GM10248 (cell line): ENCODE measurements around the gene GRK5.

ENCODE experiments used
- CTCF ChIA-PET: fragments of 300-600 bp; sonication (Branson Sonifier 250); formaldehyde crosslinking; extraction: SDS; loops from one replicate; lab custom pipeline; 2021; ENCODE audit warnings: antibody characterized with exemption; lab: Yijun Ruan, JAX
- POLR2A ChIA-PET: fragments of 350-650 bp; sonication (Branson Sonifier 250); formaldehyde crosslinking; extraction: SDS; loops from one replicate; lab custom pipeline; 2020; ENCODE audit warnings: antibody characterized with exemption; lab: Yijun Ruan, JAX
- DNase-seq: peaks from one replicate; pipeline ENCODE4 v3.0.0; 2012; ENCODE audit errors: extremely low spot score
- TF ChIP-seq, protein P1 (sequence below): IDR thresholded peaks from 2 replicates; pipeline ENCODE4 v1.5.1; 2012; ENCODE audit warnings: mild to moderate bottlenecking, low read depth; ENCODE audit errors: extremely low read depth, missing control alignments, control extremely low read depth

GRK5 gene

DNA sequence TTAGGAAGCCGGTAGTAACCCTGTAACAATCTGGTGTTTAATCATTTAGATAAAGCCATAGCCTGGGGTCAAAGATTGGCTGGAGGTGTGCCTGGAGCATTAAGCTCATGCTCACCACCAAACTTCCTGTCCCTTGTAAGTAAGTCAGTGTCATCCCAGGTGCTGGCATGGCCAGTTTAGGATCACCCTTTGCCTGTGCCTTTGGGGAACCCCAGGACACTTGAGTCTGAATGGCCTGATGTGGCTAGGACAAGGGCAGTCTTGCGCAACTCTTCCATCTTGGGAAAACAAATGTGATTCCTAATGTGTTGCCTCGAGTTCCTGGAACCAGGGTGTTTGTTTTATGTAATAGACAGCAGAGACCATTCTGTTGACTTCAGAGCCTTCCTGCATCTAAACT, 154.8 kb downstream of the GRK5 start:
- TF ChIP-seq, protein P1, sequence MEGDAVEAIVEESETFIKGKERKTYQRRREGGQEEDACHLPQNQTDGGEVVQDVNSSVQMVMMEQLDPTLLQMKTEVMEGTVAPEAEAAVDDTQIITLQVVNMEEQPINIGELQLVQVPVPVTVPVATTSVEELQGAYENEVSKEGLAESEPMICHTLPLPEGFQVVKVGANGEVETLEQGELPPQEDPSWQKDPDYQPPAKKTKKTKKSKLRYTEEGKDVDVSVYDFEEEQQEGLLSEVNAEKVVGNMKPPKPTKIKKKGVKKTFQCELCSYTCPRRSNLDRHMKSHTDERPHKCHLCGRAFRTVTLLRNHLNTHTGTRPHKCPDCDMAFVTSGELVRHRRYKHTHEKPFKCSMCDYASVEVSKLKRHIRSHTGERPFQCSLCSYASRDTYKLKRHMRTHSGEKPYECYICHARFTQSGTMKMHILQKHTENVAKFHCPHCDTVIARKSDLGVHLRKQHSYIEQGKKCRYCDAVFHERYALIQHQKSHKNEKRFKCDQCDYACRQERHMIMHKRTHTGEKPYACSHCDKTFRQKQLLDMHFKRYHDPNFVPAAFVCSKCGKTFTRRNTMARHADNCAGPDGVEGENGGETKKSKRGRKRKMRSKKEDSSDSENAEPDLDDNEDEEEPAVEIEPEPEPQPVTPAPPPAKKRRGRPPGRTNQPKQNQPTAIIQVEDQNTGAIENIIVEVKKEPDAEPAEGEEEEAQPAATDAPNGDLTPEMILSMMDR: no peak
- DNase-seq: no peak
- CTCF ChIA-PET: interaction anchor here (0.8 to 1.0 kb wide), 2 partner anchors 10 to 261 kb away, joined by 3 to 4 read pairs; no protein-coding TSS in a partner anchor
- POLR2A ChIA-PET: no interaction called here

DNA sequence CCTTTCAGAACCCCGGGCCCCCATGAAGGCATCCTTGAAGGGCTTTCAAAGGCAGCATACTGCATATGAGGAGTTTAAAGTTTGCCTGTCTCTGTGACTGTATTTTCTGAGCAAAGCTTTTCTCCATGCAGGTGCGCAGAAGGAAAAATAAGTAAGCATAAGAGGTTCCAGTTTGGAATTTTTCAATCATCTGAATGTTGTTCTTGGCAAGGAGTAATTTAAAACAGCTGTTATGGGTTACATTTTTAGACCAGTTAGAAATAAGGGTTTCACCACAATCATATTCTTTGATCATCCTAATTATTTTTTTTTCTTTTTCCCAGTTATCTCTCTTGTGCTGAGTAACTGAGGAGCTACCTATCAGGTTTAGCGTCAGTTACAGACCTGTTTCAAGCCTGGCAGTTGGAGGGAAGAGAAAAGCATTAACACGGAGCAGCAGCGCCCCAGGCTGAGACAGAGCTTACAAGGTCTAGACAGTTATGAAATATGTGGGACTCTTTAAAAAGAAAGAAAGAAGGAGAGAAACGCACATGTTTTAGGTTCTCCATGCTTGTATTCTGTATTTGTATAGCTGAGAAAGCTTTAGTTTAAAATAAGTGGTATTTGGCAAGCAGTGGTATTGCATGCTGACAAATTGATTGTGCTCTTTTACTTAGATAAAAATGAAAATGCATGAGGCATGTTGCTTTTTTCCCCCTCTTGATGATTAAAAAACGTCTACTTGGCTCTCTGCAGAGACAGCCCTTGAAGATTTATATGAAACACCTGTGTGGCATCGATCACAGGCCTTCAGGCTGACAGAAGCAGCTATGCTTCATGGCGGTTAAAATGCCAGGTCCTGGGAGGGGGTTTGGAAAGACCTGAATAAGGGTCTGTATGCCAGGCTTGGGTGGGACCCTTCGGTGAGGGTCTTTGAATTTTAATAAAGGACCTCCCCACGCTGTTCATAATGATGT, 157.6 kb downstream of the GRK5 start:
- ChIA-PET CTCF (interaction anchor here (1.1 to 3.1 kb wide), 8 partner anchors 7 to 165 kb away, joined by 3 to 8 read pairs (median 6); partner anchors contain the start of gene GRK5), POLR2A (interaction anchor here (0.9 kb wide), 1 partner anchor 36 kb away, joined by 3 read pairs; no protein-coding TSS in a partner anchor)
- TF ChIP-seq, protein P1: no peak
- no peak for DNase-seq

- ChIA-PET POLR2A (no interaction called here), CTCF (interaction anchor here (1.2 to 3.1 kb wide), 7 partner anchors 10 to 167 kb away, joined by 4 to 8 read pairs (median 5); partner anchors contain the start of gene GRK5)
- TF ChIP-seq, protein P1: no peak
- DNase-seq: no peak
These were observed 158.6 kb downstream of the GRK5 start for GRCh38 chr10:119365773-119366599.

DNA sequence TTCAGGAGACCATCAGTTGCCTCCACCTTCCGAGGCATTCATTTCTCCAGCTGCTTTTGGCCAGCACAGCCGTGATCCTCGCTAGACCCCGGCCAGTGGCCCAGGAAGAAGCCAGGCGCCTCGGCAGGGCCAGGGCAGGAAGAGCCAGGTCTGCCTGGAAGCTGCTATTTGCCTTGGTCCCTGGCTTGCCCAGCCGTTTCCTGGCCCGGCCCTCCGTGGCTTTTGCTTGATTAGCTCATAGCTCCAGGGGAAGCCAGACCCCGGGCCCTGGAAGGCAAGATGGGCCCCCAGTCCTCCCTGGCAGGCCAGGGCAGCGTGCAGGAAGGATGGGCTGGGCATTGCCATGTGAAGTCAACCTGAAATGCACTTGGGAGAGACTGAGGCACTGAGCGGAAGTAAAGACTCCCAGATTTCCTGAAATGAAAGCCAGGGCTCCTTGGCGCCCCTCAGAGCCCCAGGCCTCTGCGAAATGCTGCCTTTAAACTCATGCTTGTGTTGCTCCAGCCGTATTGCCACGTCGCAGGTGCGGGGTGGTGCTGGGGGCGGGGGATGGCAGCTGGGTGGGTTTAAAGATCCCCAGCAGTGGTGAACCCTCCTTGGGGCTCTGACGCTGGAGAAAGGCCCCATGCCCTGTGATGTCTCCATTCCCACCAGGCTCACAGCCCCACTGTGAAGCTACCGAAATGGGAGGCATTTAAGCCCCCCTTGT, 160.6 kb downstream of the GRK5 start:
- CTCF ChIA-PET: interaction anchor here (1.0 to 2.2 kb wide), 6 partner anchors 13 to 153 kb away, joined by 3 to 5 read pairs (median 3); no protein-coding TSS in a partner anchor

DNA sequence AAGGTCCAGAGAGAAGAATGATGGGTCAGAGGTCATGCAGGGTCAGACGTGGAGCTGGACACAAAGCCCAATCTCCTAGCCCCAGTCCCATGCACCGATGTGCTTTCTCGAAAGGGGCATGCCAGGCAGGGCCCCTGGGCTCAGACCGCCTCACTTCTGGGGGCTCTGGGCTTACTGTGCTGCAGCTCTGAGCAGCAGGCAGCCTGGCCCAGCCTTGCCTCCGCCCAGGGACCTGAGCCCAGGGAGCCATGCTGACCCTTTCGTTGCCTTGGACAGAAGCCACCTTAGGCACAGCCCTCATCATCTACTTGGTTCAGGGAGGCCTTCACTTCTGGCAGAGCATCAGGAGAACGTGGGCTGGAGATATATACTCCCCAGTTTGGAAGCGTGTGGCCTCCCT, 161.2 kb downstream of the GRK5 start:
- TF ChIP-seq, protein P1: no peak
- no peak for DNase-seq
- ChIA-PET CTCF (interaction anchor here (1.3 to 2.2 kb wide), 4 partner anchors 13 to 162 kb away, joined by 3 to 5 read pairs (median 4); no protein-coding TSS in a partner anchor), POLR2A (no interaction called here)

More for the DNA sequence above, 160.6 kb downstream of the GRK5 start:
- TF ChIP-seq, protein P1: no peak
- DNase-seq: no peak
- POLR2A ChIA-PET: no interaction called here
